HG03135 (cell line): ENCODE measurements around the gene IL1RN.

ENCODE experiments used
- ATAC-seq: cut with Tn5 transposase; IDR thresholded peaks from one replicate; pipeline ENCODE4 v1.9.1; 2021; ENCODE audit warnings: mild to moderate bottlenecking, moderate library complexity; ENCODE audit not compliant: unreplicated experiment

The IL1RN gene

DNA sequence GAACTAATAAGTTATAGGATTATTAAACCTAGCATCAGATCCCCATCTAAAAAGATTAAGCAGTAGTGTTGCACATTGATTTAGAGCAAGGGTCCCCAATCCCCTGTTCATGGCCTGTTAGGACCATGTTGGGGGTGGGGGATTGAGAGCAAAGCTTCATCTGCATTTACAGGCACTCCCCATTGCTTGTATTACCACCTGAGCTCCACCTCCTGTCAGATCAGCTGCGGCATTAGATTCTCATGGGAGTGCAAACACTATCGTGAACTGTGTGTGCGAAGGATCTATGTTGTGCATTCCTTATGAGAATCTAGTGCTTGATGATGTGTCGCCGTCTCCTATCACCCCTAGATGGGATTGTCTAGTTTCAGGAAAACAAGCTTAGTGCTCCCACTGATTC lies 27.9 kb downstream of the IL1RN start:
- ATAC-seq: no peak

GRCh38 chr2:113156278-113157117 lies 29.1 kb downstream of the IL1RN start:
- no peak for ATAC-seq

GRCh38 chr2:113157118-113157896 lies 29.9 kb downstream of the IL1RN start:
- ATAC-seq: peak; percentile 62

GRCh38 chr2:113157897-113158753 lies 30.7 kb downstream of the IL1RN start:
- ATAC-seq: no peak

GRCh38 chr2:113158884-113159553 lies 31.6 kb downstream of the IL1RN start:
- ATAC-seq: no peak

DNA sequence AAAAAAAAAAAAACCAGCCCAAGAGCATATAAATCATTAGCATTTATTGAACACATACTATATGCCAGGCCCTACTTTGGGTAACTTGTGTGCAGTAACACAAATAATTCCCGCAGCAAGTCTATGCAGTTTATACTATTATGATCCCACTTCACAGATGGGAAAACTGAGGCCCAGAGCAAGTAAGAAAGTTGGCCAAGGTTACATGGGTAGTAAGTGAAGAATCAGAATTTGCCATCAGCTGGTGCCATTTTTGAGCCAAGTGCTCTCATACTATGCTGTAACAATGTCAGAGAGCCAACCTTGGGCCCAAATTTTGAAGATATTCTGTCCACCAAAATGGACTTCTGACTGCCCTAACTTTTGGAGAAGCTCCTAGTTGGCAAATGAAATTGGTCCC lies 32.9 kb downstream of the IL1RN start:
- no peak for ATAC-seq

DNA sequence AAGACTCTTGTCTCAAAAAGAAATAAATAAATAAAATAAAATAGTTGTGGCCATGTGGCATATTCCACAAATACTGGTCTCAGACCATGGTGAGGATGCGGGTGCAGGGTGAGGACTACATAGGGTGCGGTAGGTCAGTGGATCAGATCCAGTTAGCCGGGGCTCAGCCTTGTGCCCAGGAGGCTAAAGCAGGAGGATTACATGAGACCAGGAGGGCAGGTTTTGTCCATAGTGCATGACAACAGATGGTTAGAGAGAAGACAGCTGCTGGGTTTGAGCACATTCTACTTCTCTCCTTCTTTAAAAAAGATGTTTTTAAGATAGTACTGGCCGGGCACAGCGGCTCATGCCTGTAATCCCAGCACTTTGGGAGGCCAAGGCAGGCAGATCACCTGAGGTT lies 33.6 kb downstream of the IL1RN start:
- no peak for ATAC-seq

DNA sequence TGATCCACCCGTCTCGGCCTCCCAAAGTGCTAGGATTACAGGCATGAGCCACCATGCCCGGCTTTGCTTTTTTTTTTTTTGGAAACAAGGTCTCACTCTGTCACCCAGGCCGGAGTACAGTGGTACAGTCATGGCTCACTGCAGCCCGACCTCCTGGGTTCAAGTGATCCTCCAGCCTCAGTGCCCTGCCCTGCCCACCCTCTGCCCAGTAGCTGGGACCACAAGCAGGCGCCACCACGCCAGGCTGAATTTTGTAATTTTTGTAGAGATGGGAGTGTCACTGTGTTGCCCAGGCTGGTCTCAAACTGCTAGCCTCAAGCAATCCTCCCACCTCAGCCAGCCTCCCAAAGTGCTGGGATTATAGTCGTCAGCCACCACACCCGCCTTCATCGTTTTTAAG lies 34.8 kb downstream of the IL1RN start:
- no peak for ATAC-seq

DNA sequence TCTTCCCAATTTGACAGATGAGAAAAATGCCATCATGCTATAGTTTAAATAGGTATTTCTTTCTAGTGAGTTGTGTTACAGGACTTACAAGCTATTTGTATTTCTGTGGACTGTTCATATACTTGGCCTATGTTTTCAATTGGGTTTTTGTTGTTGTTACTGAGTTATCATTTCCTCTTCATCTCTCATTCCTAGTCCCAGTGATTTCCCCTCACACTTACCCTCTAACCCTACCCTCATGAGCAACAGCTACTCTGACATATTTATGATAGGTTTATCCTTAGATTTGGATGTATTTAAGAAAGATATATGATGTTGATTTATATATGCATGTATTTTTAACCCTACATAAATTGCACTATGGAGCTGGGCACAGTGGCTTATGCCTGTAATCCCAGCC lies 35.5 kb downstream of the IL1RN start:
- no peak for ATAC-seq

GRCh38 chr2:113164215-113164929 lies 37.0 kb downstream of the IL1RN start:
- ATAC-seq: no peak

GRCh38 chr2:113164930-113165585 lies 37.7 kb downstream of the IL1RN start:
- no peak for ATAC-seq

DNA sequence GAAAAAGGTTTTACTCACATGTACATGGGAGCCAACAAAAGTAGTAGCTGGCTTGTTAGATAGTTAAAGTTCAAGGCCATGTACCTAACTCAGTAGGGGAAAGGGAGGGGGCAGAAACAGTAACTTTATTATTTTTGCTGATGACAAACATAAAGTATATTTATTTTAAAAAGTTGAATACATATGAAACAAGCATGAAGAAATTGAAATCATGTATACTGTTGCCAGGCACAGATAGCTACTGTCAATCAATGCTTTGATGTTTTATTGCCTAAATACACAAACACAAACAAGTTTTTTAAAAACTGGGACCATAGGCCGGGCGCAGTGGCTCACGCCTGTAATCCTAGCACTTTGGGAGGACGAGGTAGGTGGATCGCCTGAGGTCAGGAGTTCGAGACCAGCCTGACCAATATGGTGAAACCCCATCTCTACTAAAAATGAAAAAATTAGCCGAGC lies 38.8 kb downstream of the IL1RN start:
- ATAC-seq: no peak

GRCh38 chr2:113167115-113167932 lies 39.9 kb downstream of the IL1RN start:
- ATAC-seq: no peak

DNA sequence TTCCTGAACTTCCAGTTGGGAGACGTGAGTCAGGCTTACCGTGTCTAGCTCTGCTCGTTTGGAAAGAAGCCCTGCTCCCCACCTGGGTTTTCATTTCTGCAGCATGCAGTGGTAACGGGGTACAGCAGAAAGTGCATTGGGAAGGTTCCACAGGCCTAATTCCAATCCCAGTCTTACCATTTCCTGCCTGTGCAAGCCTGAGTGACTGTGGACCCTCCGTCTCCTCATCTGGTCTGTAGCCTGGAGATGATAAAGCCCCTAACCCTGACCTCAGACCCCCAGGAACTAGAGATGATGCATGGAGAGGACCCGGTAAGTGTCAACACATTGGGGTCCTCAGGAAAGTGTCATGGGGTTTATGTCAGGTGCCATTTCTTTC lies 40.6 kb downstream of the IL1RN start:
- ATAC-seq: no peak

- no peak for ATAC-seq
Observed at GRCh38 chr2:113169002-113169530, 41.7 kb downstream of the IL1RN start.

GRCh38 chr2:113169586-113169985 lies 42.2 kb downstream of the IL1RN start:
- no peak for ATAC-seq

DNA sequence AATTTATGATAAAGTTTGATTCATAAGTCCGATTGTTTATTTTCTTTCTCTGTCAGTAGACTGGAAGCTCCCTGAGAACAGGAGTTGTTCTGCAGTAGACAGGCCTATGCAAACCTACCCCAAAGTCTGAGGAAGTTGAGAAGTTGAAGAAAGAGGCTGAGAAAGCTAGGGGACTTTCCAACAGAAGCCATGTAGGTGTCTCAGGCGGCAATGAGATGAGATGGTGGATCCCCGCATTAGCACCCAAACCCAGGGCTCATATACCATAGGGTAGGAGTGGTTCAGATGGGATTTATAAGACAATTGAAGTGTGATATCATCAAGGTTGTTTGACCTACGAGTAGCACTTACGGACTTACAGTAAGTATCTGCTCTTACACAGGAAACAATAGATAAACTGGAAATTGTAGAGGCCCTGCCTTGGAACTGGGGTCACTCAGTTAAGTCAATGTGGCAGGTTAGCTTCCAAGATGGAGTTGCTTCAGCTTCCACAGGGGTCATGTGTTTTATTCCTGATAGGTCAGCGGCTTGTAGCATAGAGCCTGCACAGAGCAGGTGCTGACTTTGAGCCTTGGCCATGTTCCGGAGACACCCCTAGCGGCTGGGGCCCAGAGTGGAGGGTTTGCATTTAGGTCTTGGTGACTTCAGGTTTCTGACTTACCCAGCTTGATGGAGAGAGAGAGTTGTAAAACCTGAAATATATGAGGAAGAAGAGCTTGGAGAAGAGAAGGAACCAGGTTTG lies 44.1 kb downstream of the IL1RN start:
- ATAC-seq: no peak
